ENCODE data around the gene FGF10. TPM values are rescaled to one million over a fixed set of nuclear protein-coding genes. Genes with fewer than 3 reads are reported as not detected.

Gene FGF10
- total RNA-seq, 2 donors from 2014 or later = 0.44 to 3.8 TPM

- Histone ChIP-seq H3K36me3 (ENCODE audit: control insufficient read depth, insufficient read depth, low read length) (no peaks in the 10 kb centered on the region), H3K27ac (ENCODE audit: low read depth, low read length) (no peak overlapping the region), H3K27me3 (ENCODE audit: control insufficient read depth, insufficient read depth, low read length, poor library complexity, severe bottlenecking) (peaks cover 48% of the 10 kb centered on the region), H3K9ac (ENCODE audit: extremely low read depth, low read length, poor library complexity, severe bottlenecking) (no peak overlapping the region), H3K9me3 (ENCODE audit: control insufficient read depth, low read length) (no peaks in the 10 kb centered on the region), H3K4me3 (ENCODE audit: low read length) (peak overlapping the region; percentile 77), H3K4me1 (ENCODE audit: control insufficient read depth, insufficient read depth, low read length) (no peaks in the 10 kb centered on the region)
- H3K4me1 Mint-ChIP-seq = peaks cover 24% of the 10 kb centered on the region
- no peak overlapping the region for H3K27ac Mint-ChIP-seq
- H3K27me3 Mint-ChIP-seq (ENCODE audit: insufficient read depth) = peaks cover 31% of the 10 kb centered on the region
- H3K9me3 Mint-ChIP-seq = no peaks in the 10 kb centered on the region
- DNase-seq = peak; percentile 73
- H3K36me3 Mint-ChIP-seq (ENCODE audit: low read depth) = no peaks in the 10 kb centered on the region
- WGBS, 2 experiments (ENCODE audit: insufficient coverage in 1 of 2, insufficient read length in 1 of 2) = 1 to 2% methylated on average over 13 to 27 of the region's 27 CpGs
- no peak for TF ChIP-seq CTCF (conservative IDR thresholded peaks at IDR 0.05)
- H3K4me3 Mint-ChIP-seq = peak overlapping the region; percentile 60
These were observed 715 bp downstream of the FGF10 start for GRCh38 chr5:44388321-44389089.

GRCh38 chr5:44387921-44388320 lies 1.3 kb downstream of the FGF10 start:
- TF ChIP-seq CTCF (conservative IDR thresholded peaks at IDR 0.05) = no peak
- no peaks in the 10 kb centered on the region for H3K9me3 Mint-ChIP-seq
- H3K36me3 Mint-ChIP-seq (ENCODE audit: low read depth) = no peaks in the 10 kb centered on the region
- peaks cover 31% of the 10 kb centered on the region for H3K27me3 Mint-ChIP-seq (ENCODE audit: insufficient read depth)
- no peak overlapping the region for H3K27ac ChIP-seq (ENCODE audit: low read depth, low read length)
- peak overlapping the region; percentile 60 for H3K4me3 Mint-ChIP-seq
- peaks cover 24% of the 10 kb centered on the region for H3K4me1 Mint-ChIP-seq
- H3K27ac Mint-ChIP-seq = no peak overlapping the region
- H3K4me3 ChIP-seq (ENCODE audit: low read length) = peak overlapping the region; percentile 77
- peaks cover 48% of the 10 kb centered on the region for H3K27me3 ChIP-seq (ENCODE audit: control insufficient read depth, insufficient read depth, low read length, poor library complexity, severe bottlenecking)
- no peaks in the 10 kb centered on the region for H3K36me3 ChIP-seq (ENCODE audit: control insufficient read depth, insufficient read depth, low read length)
- no peak overlapping the region for H3K9ac ChIP-seq (ENCODE audit: extremely low read depth, low read length, poor library complexity, severe bottlenecking)
- H3K4me1 ChIP-seq (ENCODE audit: control insufficient read depth, insufficient read depth, low read length) = no peaks in the 10 kb centered on the region
- no peaks in the 10 kb centered on the region for H3K9me3 ChIP-seq (ENCODE audit: control insufficient read depth, low read length)
- DNase-seq = peak; percentile 67
- 0 to 5% methylated on average over 1 to 11 of the region's 11 CpGs for WGBS, 2 experiments (ENCODE audit: insufficient coverage in 1 of 2, insufficient read length in 1 of 2)

GRCh38 chr5:44387406-44387805 lies 1.8 kb downstream of the FGF10 start:
- 20 to 34% methylated on average over 1 to 2 of the region's 3 CpGs for WGBS, 2 experiments (ENCODE audit: insufficient coverage in 1 of 2, insufficient read length in 1 of 2)

More at GRCh38 chr5:44387406-44387805, 1.8 kb downstream of the FGF10 start:
- TF ChIP-seq CTCF (conservative IDR thresholded peaks at IDR 0.05) = no peak
- peak overlapping the region; percentile 77 for H3K4me3 ChIP-seq (ENCODE audit: low read length)
- peaks cover 24% of the 10 kb centered on the region for H3K4me1 Mint-ChIP-seq
- H3K9ac ChIP-seq (ENCODE audit: extremely low read depth, low read length, poor library complexity, severe bottlenecking) = no peak overlapping the region
- DNase-seq = no peak
- H3K36me3 ChIP-seq (ENCODE audit: control insufficient read depth, insufficient read depth, low read length) = no peaks in the 10 kb centered on the region
- H3K4me1 ChIP-seq (ENCODE audit: control insufficient read depth, insufficient read depth, low read length) = no peaks in the 10 kb centered on the region
- peak overlapping the region; percentile 60 for H3K4me3 Mint-ChIP-seq
- no peak overlapping the region for H3K27ac Mint-ChIP-seq
- H3K9me3 Mint-ChIP-seq = no peaks in the 10 kb centered on the region
- H3K27ac ChIP-seq (ENCODE audit: low read depth, low read length) = no peak overlapping the region
- peaks cover 48% of the 10 kb centered on the region for H3K27me3 ChIP-seq (ENCODE audit: control insufficient read depth, insufficient read depth, low read length, poor library complexity, severe bottlenecking)
- no peaks in the 10 kb centered on the region for H3K36me3 Mint-ChIP-seq (ENCODE audit: low read depth)
- H3K27me3 Mint-ChIP-seq (ENCODE audit: insufficient read depth) = peaks cover 31% of the 10 kb centered on the region
- no peaks in the 10 kb centered on the region for H3K9me3 ChIP-seq (ENCODE audit: control insufficient read depth, low read length)

All from endodermal cell (in vitro differentiated cells).